OCI-LY7 (cell line): ENCODE results near the gene NUP210. TPM values are rescaled to one million over a fixed set of nuclear protein-coding genes. Genes with fewer than 3 reads are reported as not detected.

ENCODE experiments used
- BruUV-seq: library from RNA; stranded (reverse); fragments of 400-500 nt; replicated peaks from 2 replicates; lab custom pipeline; 2021; lab: Mats Ljungman, UMichigan
- CTCF ChIA-PET: fragments of 300-600 bp; sonication (Branson Sonifier 250); formaldehyde crosslinking; loops from one replicate; lab custom pipeline; 2022; ENCODE audit warnings: antibody characterized with exemption; ENCODE audit not compliant: unreplicated experiment; lab: Charles Lee
- POLR2A ChIA-PET: fragments of 300-600 bp; sonication (Branson Sonifier 250); formaldehyde crosslinking; loops from one replicate; lab custom pipeline; 2022; ENCODE audit warnings: antibody characterized with exemption; lab: Charles Lee
- DNase-seq: peaks from one replicate; pipeline ENCODE4 v3.0.0-alpha.2; 2015; ENCODE audit warnings: low spot score
- H2AFZ ChIP-seq: fragments of 200-600 bp; sonication (generic), shearing (Covaris generic); 2 replicates; pipeline ENCODE4 v1.6.1; 2014; ENCODE audit warnings: mild to moderate bottlenecking, antibody characterized with exemption, low read length, moderate library complexity
- H3K27ac ChIP-seq: fragments of 200-600 bp; sonication (generic); 2 replicates; pipeline ENCODE4 v1.5.1; 2014; ENCODE audit warnings: mixed run types, low read depth, mild to moderate bottlenecking, moderate library complexity, low read length, inconsistent platforms; ENCODE audit not compliant: poor library complexity, severe bottlenecking
- H3K36me3 ChIP-seq: fragments of 200-600 bp; sonication (generic); 2 replicates; pipeline ENCODE4 v1.6.1; 2014; ENCODE audit warnings: mild to moderate bottlenecking, antibody characterized with exemption, low read length, moderate library complexity, mixed read lengths; ENCODE audit not compliant: insufficient read depth
- H3K4me1 ChIP-seq: fragments of 200-600 bp; sonication (generic); 2 replicates; pipeline ENCODE4 v1.5.1; 2014; ENCODE audit warnings: mild to moderate bottlenecking, low read length; ENCODE audit not compliant: insufficient read depth, poor library complexity, severe bottlenecking
- H3K4me2 ChIP-seq: fragments of 200-600 bp; sonication (generic); 2 replicates; pipeline ENCODE4 v1.6.1; 2014; ENCODE audit warnings: mild to moderate bottlenecking, low read length
- H3K4me3 ChIP-seq: fragments of 200-600 bp; sonication (generic); 2 replicates; pipeline ENCODE4 v1.5.1; 2014; ENCODE audit warnings: mild to moderate bottlenecking, low read depth, low read length; ENCODE audit not compliant: poor library complexity, severe bottlenecking
- H3K79me2 ChIP-seq: fragments of 200-600 bp; sonication (generic); 2 replicates; pipeline ENCODE4 v1.6.1; 2016; ENCODE audit warnings: low read depth, mild to moderate bottlenecking, low read length, moderate library complexity, mixed read lengths; ENCODE audit not compliant: insufficient read depth
- H3K9me2 ChIP-seq: fragments of 200-600 bp; sonication (generic); 2 replicates; pipeline ENCODE4 v1.6.1; 2016; ENCODE audit warnings: mild to moderate bottlenecking, low read length, mixed read lengths; ENCODE audit not compliant: insufficient read depth
- H3K9me3 ChIP-seq: fragments of 200-600 bp; sonication (generic); 2 replicates; pipeline ENCODE4 v1.6.1; 2014; ENCODE audit warnings: mild to moderate bottlenecking, mixed run types, low read length, mixed read lengths
- H4K20me1 ChIP-seq: fragments of 200-600 bp; sonication (generic); 2 replicates; pipeline ENCODE4 v1.6.1; 2014; ENCODE audit warnings: mild to moderate bottlenecking, antibody characterized with exemption, low read length, moderate library complexity, mixed read lengths; ENCODE audit not compliant: insufficient read depth
- EZH2phosphoT487 ChIP-seq: fragments of 200-600 bp; sonication (generic); IDR thresholded peaks from 2 replicates; pipeline ENCODE4 v1.6.1; 2018; ENCODE audit warnings: low read depth, borderline replicate concordance, mild to moderate bottlenecking, mixed run types, antibody characterized with exemption, low read length, moderate library complexity, mixed read lengths
- intact Hi-C: fragments of 100-400 bp; cut with micrococcal nuclease; formaldehyde crosslinking; loops from one replicate; pipeline ENCODE4 v1.10.0; 2022; ENCODE audit not compliant: unreplicated experiment
- total RNA-seq, 2 experiments: library from RNA; depleted of rRNA in 1 of 2; stranded (reverse); fragments of >200 nt in 1 of 2; shearing (Covaris generic) in 1 of 2; gene quantifications; 2 replicates each; pipeline ENCODE4 v1.2.3, GENCODE V29; 2014 to 2022
- TF ChIP-seq, protein P1 (sequence below): fragments of 200-600 bp; sonication (generic); conservative IDR thresholded peaks from 2 replicates; pipeline ENCODE4 v1.5.1; 2014; ENCODE audit warnings: mild to moderate bottlenecking, antibody characterized with exemption, low read length, moderate library complexity, mixed read lengths

The NUP210 gene
- total RNA-seq, 2 experiments from 2014 or later, result 195 to 232 TPM

DNA sequence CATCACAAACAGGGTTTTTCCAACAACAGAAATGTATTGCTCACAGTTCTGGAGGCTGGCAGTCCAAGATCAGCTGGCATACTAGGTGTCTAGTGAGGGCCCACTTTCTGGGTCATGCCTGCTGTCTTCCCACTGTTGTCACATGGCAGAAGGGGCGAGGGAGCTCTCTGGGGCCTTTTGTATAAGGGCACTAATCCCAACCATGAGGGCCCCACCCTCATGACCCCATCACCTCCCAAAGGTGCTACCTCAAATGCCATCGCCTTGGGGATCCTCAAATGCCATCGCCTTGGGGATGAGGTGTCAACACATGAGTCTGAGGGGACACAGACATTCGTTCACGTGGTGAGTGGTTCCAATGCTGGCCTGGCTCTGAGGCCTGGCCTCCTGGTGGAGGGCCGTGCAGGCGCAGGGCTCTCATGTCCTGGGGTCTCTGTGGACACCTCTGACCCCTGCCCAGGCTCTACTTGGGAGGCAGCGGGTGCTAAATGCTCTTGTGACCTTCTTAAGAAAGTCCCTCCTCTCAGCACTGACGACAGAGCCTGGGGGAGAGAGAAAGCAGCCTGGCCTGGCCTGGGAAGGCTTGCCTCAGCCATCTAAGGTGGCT lies 16.8 kb downstream of the NUP210 start:
- H3K27ac ChIP-seq, result no peak overlapping the region
- POLR2A ChIA-PET, result no interaction called here
- peaks cover 11% of the 10 kb centered on the region for H3K4me1 ChIP-seq
- no TSS peak for BruUV-seq
- H3K9me2 ChIP-seq, result no peaks in the 10 kb centered on the region
- no peak overlapping the region for H3K4me3 ChIP-seq
- CTCF ChIA-PET, result no interaction called here
- H2AFZ ChIP-seq, result no peak overlapping the region
- DNase-seq, result no peak
- H4K20me1 ChIP-seq, result peaks cover 25% of the 10 kb centered on the region
- H3K9me3 ChIP-seq, result peaks cover 8% of the 10 kb centered on the region
- H3K36me3 ChIP-seq, result peaks cover 94% of the 10 kb centered on the region
- intact Hi-C loops, result no loop called here
- H3K79me2 ChIP-seq, result peaks cover 94% of the 10 kb centered on the region
- no peak for TF ChIP-seq EZH2phosphoT487
- TF ChIP-seq, protein P1, sequence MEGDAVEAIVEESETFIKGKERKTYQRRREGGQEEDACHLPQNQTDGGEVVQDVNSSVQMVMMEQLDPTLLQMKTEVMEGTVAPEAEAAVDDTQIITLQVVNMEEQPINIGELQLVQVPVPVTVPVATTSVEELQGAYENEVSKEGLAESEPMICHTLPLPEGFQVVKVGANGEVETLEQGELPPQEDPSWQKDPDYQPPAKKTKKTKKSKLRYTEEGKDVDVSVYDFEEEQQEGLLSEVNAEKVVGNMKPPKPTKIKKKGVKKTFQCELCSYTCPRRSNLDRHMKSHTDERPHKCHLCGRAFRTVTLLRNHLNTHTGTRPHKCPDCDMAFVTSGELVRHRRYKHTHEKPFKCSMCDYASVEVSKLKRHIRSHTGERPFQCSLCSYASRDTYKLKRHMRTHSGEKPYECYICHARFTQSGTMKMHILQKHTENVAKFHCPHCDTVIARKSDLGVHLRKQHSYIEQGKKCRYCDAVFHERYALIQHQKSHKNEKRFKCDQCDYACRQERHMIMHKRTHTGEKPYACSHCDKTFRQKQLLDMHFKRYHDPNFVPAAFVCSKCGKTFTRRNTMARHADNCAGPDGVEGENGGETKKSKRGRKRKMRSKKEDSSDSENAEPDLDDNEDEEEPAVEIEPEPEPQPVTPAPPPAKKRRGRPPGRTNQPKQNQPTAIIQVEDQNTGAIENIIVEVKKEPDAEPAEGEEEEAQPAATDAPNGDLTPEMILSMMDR, result no peak
- no peak overlapping the region for H3K4me2 ChIP-seq

DNA sequence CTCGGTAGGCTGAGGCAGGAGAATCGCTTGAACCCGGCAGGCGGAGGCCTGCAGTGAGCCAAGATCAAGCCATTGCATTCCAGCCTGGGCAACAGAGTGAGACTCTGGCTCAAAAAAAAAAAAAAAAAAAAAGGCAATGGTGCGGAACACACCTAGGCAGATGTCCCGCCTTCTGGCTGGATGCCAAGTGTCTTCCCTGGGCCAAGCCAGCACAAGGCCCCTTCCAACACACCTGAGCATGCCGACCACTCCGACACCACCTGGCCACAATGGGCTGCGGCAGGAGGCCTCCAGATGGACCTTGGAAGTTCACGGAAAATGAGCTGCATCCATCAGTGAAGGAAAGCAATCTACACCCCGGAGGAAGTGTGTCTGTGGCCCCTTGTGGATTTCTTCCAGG lies 19.0 kb downstream of the NUP210 start:
- Histone ChIP-seq H3K27ac (no peak overlapping the region), H3K9me2 (no peaks in the 10 kb centered on the region), H3K4me2 (peak overlapping the region; percentile 41; the same call in 1 of the 2 replicates), H4K20me1 (peaks cover 25% of the 10 kb centered on the region), H2AFZ (no peak overlapping the region), H3K4me3 (no peak overlapping the region), H3K36me3 (peaks cover 95% of the 10 kb centered on the region), H3K4me1 (peaks cover 11% of the 10 kb centered on the region), H3K9me3 (no peaks in the 10 kb centered on the region), H3K79me2 (peaks cover 79% of the 10 kb centered on the region)
- no TSS peak for BruUV-seq
- ChIA-PET CTCF (no interaction called here), POLR2A (no interaction called here)
- no peak for TF ChIP-seq EZH2phosphoT487
- TF ChIP-seq, protein P1, result no peak
- DNase-seq, result peak; percentile 66
- intact Hi-C loops, result no loop called here

DNA sequence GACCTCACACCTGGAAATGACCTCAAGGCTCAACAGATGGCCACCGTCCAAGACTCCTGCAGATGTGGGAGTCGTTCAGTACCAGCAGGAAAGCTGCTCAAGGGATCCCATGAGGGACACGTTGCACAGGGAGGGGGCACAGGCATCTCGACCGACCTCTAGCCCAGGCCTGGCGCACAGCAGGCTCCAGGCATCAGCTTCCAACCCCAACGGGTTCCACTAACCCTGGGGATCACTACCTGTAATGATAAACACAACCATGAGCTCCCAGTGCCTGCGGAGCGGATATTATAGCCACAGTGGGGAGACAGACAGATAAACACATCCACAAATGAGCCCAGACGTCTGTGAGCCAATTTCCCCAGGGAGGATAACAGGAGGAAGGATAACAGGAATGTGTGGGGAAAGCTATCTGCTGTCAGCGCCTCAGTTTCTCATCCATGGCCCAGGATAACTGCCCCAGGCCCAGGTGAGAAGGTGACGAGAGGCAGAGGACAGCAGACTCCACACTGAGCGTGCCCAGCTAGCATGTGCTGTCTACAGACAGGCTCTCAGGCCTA lies 19.9 kb downstream of the NUP210 start:
- no TSS peak for BruUV-seq
- H3K9me2 ChIP-seq, result no peaks in the 10 kb centered on the region
- H3K4me3 ChIP-seq, result no peak overlapping the region
- H4K20me1 ChIP-seq, result peaks cover 26% of the 10 kb centered on the region
- H3K4me2 ChIP-seq, result no peak overlapping the region
- no peaks in the 10 kb centered on the region for H3K9me3 ChIP-seq
- intact Hi-C loops, result no loop called here
- CTCF ChIA-PET, result no interaction called here
- peaks cover 11% of the 10 kb centered on the region for H3K4me1 ChIP-seq
- POLR2A ChIA-PET, result no interaction called here
- no peak for TF ChIP-seq EZH2phosphoT487
- TF ChIP-seq, protein P1, result no peak
- DNase-seq, result no peak
- peaks cover 69% of the 10 kb centered on the region for H3K79me2 ChIP-seq
- H3K36me3 ChIP-seq, result peaks cover 97% of the 10 kb centered on the region
- no peak overlapping the region for H3K27ac ChIP-seq
- H2AFZ ChIP-seq, result no peak overlapping the region
